Measurements from ENCODE around the gene PCGF3.

PCGF3 gene

DNA sequence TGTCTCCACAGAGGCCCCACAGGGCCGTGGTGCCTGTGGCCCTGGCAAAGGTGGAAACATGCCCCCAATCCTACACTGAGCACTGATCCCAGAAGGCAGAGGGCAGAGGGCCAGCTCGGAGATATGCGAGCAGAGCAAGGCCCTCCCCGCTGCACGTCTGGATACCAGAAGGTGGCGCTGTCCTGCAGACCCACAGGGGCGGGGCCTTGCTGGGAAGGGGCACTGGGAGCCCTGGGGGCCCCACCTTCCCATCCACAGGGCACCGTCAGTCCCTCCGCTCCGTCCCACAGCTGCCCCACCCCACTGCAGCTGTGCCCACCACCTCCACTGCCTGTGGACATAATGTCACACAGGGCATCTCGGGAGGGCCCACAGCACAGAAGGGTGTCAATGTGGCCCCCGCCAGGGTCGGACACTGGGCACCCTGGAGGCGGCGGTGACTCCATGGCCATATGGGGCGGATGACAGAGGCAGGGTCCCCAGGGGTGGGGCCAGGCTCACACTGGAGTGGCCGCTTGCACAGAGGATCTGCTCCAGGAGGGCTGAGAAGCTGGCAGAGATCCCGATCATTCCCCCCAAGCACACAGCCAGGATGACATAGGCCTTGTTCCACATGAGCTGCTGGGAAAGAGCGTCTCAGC is 21.5 kb upstream of the PCGF3 start (continued):
- TF ChIP-seq ZNF140 (tag by site-specific recombination; IDR thresholded peaks at IDR 0.05) (no peak), ZNF248 (tag by site-specific recombination; IDR thresholded peaks at IDR 0.05) (no peak), REPIN1 (tag by site-specific recombination; IDR thresholded peaks at IDR 0.05; ENCODE audit: low read depth) (no peak), ZNF350 (tag by site-specific recombination; IDR thresholded peaks at IDR 0.05) (no peak), ZNF391 (tag by site-specific recombination; IDR thresholded peaks at IDR 0.05; ENCODE audit: borderline replicate concordance, low read depth) (no peak), GLI4 (tag by site-specific recombination; IDR thresholded peaks at IDR 0.05) (no peak), ZNF302 (tag by site-specific recombination; IDR thresholded peaks at IDR 0.05; ENCODE audit: low read depth) (no peak), ZFP69B (tag by site-specific recombination; IDR thresholded peaks at IDR 0.05) (peak; percentile 89), RBAK (tag by site-specific recombination; IDR thresholded peaks at IDR 0.05) (no peak), ZNF133 (tag by site-specific recombination; IDR thresholded peaks at IDR 0.05) (no peak), ZNF658 (tag by site-specific recombination; IDR thresholded peaks at IDR 0.05) (no peak), ZNF132 (tag by site-specific recombination; IDR thresholded peaks at IDR 0.05; ENCODE audit: borderline replicate concordance) (no peak), ZNF202 (tag by site-specific recombination; IDR thresholded peaks at IDR 0.05; ENCODE audit: borderline replicate concordance) (no peak), ZNF777 (tag by site-specific recombination; IDR thresholded peaks at IDR 0.05; ENCODE audit: borderline replicate concordance) (no peak), ZNF561 (tag by site-specific recombination; IDR thresholded peaks at IDR 0.05; ENCODE audit: borderline replicate concordance) (peak; percentile 99), SALL2 (tag by site-specific recombination; IDR thresholded peaks at IDR 0.05; ENCODE audit: borderline replicate concordance) (no peak), KLF7 (tag by site-specific recombination; IDR thresholded peaks at IDR 0.05; ENCODE audit: borderline replicate concordance) (no peak), SCRT1 (tag by site-specific recombination; IDR thresholded peaks at IDR 0.05; ENCODE audit: borderline replicate concordance) (no peak)
- TF ChIP-seq, protein P1, sequence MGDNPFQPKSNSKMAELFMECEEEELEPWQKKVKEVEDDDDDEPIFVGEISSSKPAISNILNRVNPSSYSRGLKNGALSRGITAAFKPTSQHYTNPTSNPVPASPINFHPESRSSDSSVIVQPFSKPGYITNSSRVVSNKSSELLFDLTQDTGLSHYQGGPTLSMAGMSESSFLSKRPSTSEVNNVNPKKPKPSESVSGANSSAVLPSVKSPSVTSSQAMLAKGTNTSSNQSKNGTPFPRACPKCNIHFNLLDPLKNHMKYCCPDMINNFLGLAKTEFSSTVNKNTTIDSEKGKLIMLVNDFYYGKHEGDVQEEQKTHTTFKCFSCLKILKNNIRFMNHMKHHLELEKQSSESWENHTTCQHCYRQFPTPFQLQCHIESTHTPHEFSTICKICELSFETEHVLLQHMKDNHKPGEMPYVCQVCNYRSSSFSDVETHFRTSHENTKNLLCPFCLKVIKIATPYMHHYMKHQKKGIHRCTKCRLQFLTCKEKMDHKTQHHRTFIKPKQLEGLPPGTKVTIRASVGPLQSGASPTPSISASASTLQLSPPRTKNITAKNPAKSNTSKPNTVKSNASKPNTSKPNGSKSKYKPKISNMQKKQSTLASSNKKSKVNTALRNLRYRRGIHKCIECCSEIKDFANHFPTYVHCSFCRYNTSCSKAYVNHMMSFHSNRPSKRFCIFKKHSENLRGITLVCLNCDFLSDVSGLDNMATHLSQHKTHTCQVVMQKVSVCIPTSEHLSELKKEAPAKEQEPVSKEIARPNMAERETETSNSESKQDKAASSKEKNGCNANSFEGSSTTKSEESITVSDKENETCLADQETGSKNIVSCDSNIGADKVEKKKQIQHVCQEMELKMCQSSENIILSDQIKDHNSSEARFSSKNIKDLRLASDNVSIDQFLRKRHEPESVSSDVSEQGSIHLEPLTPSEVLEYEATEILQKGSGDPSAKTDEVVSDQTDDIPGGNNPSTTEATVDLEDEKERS (tag by site-specific recombination; IDR thresholded peaks at IDR 0.05): no peak
- TF ChIP-seq, protein P2, sequence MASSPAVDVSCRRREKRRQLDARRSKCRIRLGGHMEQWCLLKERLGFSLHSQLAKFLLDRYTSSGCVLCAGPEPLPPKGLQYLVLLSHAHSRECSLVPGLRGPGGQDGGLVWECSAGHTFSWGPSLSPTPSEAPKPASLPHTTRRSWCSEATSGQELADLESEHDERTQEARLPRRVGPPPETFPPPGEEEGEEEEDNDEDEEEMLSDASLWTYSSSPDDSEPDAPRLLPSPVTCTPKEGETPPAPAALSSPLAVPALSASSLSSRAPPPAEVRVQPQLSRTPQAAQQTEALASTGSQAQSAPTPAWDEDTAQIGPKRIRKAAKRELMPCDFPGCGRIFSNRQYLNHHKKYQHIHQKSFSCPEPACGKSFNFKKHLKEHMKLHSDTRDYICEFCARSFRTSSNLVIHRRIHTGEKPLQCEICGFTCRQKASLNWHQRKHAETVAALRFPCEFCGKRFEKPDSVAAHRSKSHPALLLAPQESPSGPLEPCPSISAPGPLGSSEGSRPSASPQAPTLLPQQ (tag by site-specific recombination; IDR thresholded peaks at IDR 0.05): peak; percentile 92
- TF ChIP-seq, protein P3, sequence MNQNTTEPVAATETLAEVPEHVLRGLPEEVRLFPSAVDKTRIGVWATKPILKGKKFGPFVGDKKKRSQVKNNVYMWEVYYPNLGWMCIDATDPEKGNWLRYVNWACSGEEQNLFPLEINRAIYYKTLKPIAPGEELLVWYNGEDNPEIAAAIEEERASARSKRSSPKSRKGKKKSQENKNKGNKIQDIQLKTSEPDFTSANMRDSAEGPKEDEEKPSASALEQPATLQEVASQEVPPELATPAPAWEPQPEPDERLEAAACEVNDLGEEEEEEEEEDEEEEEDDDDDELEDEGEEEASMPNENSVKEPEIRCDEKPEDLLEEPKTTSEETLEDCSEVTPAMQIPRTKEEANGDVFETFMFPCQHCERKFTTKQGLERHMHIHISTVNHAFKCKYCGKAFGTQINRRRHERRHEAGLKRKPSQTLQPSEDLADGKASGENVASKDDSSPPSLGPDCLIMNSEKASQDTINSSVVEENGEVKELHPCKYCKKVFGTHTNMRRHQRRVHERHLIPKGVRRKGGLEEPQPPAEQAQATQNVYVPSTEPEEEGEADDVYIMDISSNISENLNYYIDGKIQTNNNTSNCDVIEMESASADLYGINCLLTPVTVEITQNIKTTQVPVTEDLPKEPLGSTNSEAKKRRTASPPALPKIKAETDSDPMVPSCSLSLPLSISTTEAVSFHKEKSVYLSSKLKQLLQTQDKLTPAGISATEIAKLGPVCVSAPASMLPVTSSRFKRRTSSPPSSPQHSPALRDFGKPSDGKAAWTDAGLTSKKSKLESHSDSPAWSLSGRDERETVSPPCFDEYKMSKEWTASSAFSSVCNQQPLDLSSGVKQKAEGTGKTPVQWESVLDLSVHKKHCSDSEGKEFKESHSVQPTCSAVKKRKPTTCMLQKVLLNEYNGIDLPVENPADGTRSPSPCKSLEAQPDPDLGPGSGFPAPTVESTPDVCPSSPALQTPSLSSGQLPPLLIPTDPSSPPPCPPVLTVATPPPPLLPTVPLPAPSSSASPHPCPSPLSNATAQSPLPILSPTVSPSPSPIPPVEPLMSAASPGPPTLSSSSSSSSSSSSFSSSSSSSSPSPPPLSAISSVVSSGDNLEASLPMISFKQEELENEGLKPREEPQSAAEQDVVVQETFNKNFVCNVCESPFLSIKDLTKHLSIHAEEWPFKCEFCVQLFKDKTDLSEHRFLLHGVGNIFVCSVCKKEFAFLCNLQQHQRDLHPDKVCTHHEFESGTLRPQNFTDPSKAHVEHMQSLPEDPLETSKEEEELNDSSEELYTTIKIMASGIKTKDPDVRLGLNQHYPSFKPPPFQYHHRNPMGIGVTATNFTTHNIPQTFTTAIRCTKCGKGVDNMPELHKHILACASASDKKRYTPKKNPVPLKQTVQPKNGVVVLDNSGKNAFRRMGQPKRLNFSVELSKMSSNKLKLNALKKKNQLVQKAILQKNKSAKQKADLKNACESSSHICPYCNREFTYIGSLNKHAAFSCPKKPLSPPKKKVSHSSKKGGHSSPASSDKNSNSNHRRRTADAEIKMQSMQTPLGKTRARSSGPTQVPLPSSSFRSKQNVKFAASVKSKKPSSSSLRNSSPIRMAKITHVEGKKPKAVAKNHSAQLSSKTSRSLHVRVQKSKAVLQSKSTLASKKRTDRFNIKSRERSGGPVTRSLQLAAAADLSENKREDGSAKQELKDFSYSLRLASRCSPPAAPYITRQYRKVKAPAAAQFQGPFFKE (tag by site-specific recombination; IDR thresholded peaks at IDR 0.05; ENCODE audit: borderline replicate concordance): no peak
- TF ChIP-seq, protein P4, sequence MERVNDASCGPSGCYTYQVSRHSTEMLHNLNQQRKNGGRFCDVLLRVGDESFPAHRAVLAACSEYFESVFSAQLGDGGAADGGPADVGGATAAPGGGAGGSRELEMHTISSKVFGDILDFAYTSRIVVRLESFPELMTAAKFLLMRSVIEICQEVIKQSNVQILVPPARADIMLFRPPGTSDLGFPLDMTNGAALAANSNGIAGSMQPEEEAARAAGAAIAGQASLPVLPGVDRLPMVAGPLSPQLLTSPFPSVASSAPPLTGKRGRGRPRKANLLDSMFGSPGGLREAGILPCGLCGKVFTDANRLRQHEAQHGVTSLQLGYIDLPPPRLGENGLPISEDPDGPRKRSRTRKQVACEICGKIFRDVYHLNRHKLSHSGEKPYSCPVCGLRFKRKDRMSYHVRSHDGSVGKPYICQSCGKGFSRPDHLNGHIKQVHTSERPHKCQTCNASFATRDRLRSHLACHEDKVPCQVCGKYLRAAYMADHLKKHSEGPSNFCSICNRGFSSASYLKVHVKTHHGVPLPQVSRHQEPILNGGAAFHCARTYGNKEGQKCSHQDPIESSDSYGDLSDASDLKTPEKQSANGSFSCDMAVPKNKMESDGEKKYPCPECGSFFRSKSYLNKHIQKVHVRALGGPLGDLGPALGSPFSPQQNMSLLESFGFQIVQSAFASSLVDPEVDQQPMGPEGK (tag by site-specific recombination; IDR thresholded peaks at IDR 0.05): peak; percentile 94
- TF ChIP-seq, protein P5, sequence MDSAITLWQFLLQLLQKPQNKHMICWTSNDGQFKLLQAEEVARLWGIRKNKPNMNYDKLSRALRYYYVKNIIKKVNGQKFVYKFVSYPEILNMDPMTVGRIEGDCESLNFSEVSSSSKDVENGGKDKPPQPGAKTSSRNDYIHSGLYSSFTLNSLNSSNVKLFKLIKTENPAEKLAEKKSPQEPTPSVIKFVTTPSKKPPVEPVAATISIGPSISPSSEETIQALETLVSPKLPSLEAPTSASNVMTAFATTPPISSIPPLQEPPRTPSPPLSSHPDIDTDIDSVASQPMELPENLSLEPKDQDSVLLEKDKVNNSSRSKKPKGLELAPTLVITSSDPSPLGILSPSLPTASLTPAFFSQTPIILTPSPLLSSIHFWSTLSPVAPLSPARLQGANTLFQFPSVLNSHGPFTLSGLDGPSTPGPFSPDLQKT (IDR thresholded peaks at IDR 0.05; ENCODE audit: borderline replicate concordance, low read depth, low read length): no peak
- TF ChIP-seq, protein P6, sequence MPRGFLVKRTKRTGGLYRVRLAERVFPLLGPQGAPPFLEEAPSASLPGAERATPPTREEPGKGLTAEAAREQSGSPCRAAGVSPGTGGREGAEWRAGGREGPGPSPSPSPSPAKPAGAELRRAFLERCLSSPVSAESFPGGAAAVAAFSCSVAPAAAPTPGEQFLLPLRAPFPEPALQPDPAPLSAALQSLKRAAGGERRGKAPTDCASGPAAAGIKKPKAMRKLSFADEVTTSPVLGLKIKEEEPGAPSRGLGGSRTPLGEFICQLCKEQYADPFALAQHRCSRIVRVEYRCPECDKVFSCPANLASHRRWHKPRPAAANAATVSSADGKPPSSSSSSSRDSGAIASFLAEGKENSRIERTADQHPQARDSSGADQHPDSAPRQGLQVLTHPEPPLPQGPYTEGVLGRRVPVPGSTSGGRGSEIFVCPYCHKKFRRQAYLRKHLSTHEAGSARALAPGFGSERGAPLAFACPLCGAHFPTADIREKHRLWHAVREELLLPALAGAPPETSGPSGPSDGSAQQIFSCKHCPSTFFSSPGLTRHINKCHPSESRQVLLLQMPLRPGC (tag by site-specific recombination; IDR thresholded peaks at IDR 0.05): no peak
